GM18867 (cell line): ENCODE results near the gene MYOZ3.

ENCODE experiments used
- ATAC-seq: cut with Tn5 transposase; IDR thresholded peaks from one replicate; pipeline ENCODE4 v1.9.1; 2021; ENCODE audit warnings: mild to moderate bottlenecking, moderate library complexity; ENCODE audit not compliant: unreplicated experiment

The MYOZ3 gene

DNA sequence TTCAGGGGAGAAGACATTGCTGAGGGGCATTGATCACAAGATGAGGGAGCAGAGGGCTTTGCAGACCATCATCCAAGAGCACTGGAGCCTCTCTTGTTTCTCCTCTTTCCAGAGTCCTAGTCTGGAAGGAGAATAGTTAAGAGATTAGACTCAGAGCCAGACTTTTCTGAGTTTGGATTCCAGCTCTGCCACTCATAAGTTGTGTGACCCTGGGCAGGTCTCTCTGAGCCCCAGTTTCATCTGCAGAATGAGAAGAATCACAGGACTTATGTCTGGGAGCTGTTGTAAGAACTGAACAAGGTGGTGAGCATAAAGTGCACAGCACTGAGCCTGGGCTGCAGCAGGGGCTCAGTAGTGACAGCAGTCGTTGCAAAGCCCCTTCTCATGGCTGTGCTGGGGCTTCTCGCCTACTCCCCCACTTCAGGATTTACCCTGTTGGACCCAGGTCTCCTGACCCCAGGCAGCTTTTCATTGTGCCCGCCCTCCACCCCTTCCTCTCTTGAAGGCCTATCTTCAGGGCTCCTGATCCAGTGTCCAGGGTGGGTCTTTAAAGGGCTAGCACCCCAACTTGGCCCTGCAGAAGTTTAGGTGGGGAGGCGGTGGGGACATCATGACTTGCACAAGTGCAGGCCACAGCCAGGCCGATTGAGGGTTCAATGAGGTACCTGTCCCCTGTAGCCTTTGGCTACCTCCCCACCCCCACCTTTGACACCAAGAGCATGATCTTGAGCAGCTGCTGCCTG is 19.1 kb upstream of the MYOZ3 start:
- no peak for ATAC-seq

DNA sequence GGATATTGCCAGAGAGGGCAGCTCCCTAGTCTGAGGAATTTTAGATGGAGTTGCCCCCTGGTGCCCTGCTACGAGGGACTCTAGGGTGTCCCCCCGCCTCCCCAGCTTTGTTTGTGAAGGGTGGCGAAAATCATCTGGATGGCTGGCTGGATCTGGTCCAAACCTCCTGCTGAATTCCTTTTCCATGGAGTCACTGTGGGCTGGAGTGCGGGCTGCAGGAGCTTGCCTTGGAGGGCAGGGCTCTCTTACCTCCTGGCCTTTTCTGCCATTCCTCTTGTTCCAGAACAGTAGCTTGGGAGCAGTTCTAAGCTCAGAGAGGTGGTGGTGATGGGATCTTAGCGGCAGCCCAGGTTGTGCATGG is 18.5 kb upstream of the MYOZ3 start:
- no peak for ATAC-seq

DNA sequence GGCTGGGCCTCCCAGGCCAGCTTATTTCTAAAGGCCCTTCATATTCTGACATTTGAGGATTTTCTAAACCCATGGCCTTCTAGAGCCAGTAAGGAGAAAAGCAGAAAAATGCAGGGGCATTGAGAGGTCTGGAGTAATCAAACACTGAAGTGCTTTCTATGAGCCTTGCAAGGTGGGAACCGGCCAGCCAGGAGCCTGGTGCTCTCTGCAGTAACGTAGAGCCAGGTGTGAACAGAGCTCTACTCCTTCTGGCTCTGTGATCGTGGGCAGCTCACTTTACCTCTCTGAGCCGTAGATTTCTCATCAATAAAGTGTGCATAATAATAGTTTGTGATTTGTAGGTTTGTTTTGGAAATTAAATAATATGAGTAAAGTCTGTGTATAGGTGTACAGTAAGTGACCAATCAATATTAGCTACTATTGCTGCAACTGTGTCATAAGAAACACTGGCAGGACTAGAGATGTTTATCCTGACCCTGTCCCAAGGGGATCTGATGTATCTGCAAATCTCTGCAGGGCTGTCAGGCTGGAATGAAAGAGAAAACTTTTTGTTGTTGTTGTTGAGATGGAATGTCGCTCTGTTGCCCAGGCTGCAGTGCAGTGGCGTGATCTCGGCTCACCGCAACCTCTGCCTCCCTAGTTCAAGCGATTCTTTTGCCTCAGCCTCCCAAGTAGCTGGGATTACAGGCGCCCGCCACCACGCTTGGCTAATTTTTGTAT is 17.9 kb upstream of the MYOZ3 start:
- ATAC-seq, result no peak

DNA sequence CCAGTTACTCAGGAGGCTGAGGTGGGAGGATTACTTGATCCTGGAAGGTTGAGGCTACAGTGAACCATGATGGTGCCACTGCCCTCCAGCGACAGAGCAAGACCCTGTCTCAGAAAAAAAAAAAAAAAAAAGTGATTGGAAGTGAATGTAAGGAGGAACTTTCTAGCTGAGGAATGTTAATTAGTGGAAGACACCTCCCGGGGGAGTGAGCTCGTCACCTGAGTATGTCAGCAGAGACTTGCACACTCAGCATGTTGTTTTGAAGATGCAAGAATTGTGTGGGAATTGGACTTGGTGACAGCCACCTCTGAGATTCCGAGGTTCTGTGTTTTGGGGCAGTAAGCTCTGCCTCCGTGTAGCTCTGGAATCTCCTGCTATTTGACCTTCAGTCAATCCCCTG is 17.0 kb upstream of the MYOZ3 start:
- no peak for ATAC-seq

DNA sequence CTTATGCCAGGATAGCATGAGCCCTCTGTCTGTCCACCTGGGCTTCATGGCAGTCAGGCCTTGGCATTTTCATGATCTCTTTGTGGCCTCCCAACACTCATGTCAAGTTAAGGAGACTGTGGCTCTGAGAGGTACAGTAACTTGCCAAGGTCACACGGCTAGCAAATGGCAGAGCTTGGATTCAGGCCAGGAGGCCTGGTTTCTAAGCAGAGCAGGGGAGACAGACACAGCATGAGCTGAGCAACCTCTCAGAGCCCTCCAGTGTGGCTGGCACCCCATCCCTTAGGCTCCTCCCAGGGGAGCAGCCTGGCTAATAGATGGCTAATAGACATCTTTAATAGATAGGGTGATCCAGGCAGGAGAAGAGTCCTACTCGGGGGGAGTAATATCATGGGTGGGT is 16.5 kb upstream of the MYOZ3 start:
- no peak for ATAC-seq

DNA sequence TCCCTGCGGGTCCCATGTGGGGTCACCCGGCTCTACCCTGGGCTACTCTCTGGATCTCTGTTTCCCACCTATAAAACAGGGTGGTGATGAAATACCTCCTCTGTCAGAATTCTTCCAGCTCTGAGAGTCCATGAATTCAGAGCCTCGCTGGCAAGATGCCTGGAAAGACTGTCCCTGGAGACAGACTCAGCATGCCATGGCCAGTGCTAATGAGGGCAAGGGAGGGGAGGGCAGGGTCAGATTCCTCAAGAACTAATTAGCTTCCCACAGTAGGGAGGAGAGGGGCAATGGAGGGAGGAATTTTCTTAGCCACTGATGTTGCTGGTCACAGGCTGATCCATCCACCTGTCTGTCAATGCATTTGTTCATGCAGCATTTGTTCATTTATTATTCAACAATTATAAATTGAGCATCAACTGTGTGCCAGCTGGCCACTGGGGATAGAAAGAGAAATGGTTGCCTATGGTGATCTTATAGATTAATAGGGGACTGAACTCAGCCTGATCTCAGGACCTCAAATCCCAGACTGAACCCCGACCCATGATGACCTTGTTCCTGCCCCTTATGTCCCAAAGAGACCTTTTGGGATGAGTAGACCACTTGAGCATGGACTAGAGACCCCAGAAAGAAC is 15.9 kb upstream of the MYOZ3 start:
- ATAC-seq, result no peak

DNA sequence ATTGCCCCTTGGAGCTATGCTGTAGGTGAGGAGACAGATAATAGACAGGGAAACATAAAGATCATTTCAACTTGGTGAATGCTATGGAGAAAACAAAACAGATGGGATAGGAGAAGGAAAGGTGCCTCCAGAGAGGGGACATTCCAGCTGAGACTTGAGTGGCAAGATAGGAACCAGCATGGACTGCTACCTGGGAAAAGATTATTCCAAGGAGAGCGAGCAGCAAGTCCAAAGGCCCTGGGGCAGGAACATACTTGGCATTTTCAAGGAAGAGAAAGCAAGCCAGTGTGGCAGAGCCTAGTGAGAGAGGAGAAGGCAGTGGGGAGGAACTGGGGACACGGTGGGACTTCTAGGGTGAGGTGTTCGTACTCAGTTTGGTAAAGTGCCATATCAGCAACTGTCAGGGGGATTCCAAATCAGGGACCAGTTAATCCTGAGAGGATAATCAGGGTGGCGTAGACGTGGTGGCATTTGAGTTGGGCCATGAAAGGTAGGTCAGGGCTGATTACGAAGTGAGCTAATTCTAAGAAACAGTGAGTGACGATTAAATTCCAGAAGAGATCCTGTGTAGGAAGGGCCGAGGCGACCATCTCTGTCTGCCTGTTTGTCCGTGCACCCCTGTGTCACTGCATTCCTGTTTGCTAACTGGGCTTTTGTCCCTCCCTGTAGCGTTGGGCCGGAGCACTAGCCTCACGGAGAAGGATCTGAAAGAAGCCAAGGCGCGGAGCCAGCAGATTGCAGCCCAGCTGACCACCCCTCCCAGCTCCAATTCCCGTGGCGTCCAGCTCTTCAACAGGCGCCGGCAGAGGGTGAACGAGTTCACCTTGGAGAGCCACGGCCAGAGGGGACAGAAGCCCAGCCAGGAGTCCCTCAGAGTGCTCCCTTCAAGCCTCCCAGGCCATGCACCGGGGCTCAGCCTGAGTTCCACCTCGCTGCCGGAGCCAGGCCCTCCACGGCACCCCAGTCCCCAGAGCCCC is 13.5 kb upstream of the MYOZ3 start:
- no peak for ATAC-seq

DNA sequence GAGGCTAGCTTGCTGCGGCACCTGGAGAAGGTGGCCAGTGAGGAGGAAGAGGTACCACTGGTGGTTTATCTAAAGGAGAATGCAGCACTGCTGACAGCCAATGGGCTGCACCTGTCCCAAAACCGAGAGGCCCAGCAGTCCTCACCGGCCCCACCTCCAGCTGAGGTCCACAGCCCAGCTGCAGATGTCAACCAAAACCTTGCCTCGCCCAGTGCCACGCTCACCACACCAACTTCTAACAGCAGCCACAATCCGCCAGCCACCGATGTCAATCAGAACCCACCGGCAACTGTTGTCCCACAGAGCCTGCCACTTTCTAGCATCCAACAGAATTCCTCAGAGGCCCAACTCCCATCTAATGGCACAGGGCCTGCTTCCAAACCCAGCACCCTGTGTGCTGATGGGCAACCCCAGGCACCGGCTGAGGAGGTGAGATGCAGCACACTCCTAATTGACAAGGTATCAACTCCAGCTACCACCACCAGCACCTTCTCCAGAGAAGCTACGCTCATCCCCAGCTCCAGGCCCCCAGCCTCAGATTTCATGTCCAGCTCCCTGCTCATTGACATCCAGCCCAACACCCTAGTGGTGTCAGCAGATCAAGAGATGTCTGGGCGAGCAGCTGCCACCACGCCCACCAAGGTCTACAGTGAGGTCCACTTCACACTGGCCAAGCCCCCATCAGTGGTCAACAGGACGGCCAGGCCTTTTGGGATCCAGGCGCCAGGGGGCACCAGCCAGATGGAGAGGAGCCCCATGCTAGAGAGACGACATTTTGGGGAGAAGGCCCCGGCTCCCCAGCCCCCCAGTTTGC is 12.6 kb upstream of the MYOZ3 start:
- ATAC-seq, result no peak

DNA sequence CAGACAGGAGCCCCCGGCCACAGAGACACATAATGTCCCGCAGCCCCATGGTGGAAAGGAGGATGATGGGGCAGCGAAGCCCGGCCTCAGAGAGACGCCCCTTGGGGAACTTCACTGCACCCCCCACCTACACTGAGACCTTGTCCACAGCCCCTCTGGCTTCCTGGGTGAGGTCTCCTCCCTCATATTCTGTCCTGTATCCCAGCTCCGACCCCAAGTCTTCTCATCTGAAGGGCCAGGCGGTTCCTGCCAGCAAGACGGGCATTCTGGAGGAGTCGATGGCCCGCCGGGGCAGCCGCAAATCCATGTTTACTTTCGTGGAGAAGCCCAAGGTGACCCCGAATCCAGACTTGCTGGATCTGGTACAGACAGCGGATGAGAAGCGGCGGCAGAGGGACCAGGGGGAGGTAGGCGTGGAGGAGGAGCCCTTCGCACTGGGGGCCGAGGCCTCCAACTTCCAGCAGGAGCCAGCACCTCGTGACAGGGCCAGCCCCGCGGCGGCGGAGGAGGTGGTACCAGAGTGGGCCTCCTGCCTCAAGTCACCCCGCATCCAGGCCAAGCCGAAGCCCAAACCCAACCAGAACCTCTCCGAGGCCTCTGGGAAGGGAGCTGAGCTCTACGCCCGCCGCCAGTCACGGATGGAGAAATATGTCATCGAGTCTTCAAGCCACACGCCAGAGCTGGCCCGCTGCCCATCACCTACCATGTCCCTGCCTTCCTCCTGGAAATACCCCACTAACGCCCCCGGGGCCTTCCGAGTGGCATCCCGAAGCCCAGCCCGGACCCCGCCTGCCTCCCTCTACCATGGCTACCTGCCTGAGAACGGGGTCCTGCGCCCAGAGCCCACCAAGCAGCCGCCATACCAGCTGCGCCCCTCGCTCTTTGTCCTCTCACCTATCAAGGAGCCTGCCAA is 11.7 kb upstream of the MYOZ3 start:
- ATAC-seq, result no peak

DNA sequence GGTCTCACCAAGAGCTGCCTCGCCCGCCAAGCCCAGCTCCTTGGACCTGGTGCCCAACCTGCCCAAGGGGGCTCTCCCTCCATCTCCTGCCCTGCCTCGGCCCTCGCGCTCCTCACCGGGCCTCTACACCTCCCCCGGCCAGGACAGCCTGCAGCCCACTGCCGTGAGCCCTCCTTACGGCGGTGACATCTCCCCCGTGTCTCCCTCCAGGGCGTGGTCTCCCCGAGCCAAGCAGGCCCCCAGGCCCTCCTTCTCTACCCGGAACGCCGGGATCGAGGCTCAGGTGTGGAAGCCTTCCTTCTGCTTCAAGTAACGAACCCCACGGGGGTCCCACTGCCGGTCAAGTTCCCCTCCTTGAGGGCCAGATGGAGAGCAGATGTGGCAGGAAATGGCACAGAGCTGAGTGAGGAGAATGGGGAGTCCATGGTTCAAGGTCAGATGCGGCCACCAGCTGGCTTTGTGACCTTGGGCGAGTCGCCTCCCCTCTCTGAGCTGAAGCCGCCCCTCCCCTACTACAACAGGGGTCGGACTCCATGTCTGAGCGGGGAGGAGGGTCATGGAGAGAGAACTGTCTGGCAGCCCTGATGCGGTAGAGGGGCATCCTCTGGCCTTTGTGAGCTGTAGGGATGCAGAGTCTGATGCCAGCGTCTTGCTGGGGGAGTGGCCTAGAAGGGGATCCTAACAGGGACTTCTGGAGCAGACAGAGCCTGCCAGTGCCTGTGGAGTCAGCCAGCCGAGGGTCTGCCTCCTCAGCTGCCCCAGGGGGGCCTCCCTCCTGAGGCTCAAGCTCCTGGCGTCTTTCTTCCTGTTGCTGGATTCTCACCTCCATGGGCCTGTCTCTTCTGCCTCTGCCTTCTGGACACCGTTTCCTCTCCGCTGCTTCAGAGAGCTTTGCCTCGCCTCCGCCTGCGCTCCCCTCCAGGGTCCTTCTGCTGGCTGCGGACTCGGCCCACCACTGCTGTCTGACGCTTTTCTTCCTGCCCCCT is 10.7 kb upstream of the MYOZ3 start:
- ATAC-seq, result no peak

DNA sequence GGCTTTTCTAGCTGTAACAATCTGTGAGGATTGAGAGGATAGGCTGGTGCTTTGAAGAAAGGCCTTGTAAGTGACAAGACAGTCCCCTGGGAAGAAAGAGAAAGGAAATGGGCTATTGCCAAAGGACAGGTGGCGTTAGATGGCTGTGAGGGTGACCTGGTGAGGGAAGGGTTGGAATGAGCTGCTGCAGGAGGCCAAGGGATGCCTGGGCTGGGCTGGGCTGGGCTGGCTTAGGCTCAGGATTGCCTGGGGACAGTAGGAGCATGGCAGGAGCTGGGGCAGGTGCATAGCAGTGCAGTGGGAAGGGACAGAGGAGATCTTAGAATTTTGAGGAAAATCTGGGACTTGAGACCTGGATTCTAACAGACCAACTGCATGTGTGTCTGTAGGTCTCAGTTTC is 9.7 kb upstream of the MYOZ3 start:
- ATAC-seq, result no peak

DNA sequence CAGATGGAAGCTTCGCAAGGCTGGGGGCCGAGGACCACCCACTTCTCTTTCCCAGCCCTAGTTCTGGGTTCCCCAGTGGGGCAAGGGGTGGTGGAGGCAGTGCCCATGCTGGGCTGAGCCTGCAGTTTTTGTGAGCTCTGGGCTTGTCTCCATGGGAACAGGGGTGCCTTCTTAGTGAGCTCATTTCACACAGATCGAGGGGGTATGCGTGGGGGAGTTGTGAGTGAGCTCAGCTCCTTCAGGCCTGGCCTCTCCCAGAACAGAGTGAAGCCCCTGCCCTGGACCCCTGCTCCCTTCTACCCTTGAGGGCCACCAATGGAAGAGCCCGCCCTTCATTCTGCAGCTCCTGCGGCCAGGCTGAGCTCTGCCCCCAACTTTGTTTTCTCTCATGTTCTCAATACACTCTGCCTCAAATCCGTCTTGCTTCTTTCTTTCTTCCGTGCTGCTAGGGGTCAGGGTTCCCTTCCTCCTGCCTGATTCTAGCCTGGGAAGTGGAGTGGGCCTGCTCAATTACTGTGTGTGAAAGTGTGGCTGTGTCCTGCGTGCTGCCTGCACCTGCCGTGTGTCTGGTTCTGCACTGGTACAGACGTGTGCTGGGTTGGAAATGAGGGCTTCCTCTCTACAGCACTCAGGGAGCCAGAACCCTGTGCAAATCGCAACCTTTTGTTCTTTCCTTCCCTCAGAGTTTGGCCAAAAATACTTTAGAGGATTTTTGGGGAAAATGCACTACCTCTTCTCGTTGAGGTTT is 9.0 kb upstream of the MYOZ3 start:
- ATAC-seq, result no peak

DNA sequence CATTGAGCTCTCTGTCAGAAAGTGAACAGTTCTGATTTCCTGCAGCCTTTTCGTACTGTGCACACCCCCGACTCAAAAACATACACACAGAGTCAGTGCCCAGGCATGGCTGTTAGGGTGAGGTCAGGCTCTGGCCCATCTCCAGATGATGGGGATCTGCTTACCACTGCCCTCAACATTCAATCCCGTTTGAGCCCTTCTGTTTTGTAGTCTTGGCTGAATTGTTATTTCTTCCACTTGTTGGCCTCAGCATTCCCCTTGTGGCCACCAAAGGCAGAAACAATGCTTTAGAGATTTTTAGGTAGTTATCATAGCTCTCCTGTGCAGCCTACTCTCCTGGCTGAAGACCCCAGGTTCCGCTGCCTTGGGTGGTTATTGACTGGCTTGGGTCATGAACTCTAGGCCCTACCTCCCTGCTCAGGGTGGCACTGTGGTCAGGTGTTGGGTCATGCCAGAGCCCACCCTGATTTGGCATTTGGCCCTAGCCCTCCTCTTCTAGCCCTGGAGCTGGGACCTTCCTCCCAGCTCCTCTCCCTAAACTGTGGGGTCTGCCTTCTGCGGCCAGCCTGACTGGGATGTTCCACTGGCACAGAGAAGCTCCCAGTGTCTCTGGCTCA is 7.8 kb upstream of the MYOZ3 start:
- ATAC-seq, result no peak

DNA sequence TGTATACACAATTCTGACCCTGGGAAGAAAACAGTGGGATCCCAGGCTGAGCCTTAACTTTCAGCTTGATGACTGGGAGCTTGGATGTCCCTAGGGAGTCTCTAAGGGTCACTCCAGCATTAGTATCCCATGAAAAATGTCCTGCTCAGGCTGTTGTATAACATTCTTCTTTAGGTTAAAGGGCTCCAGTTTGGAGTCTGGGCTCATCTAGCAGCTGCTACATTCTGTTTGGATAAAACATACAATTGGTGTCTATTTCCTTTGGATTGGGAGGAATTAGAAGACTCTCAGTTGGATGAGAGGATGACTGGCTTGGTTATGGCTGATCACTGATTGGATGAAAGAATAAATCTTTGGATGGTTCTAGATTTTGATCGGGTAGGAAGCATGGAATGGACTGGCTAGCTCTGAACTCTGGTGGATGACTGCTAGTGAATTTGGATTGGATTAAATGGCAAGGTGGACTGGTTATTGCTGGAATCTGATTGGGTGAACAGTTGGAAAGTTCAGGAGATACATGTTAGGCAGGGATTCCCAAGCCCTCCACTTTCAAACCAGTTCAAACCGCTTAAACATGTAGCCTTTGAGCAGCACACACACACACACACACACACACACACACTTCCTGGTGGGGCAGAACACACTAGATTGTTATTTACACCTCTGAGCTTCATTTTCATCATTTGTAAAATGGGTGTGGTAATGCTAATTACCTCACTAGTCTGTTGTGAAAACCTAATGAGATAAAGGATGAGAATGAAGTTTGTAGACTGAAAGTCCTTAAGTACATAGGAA is 7.1 kb upstream of the MYOZ3 start:
- no peak for ATAC-seq

DNA sequence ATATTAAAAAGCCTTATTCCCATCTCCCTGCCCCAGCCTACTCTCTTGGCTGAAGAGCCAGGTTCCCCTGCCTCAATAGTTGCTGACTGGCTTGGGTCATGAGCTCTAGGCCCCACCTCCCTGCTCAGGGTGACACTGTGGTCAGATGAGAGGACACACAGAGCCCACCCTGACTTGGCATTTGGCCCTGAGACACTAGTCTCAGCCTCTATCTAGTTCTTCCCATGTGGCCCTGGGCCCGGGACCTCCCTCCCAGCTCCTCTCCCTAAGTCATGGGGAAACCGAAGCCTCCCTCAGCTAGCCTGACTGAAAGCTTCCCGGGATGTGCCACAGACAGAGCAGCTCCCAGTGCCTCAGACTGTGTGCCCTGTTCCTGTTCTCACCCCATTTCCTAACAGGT is 5.8 kb upstream of the MYOZ3 start:
- no peak for ATAC-seq
